ENCODE data around the gene COLQ. TPM values are rescaled to one million over a fixed set of nuclear protein-coding genes. Genes with fewer than 3 reads are reported as not detected.

Gene COLQ
- total and polyA plus RNA-seq, 9 donors: 15.9 to 42.8 (median 32.8) TPM

- Histone ChIP-seq H3K4me1 (ENCODE audit: control insufficient read depth, insufficient read depth, low read length) (peaks cover 22% of the 10 kb centered on the region), H3K27ac (ENCODE audit: low read length) (no peak overlapping the region)
- DNase-seq: no peak
Observed at GRCh38 chr3:15479400-15480224, 41.9 kb downstream of the COLQ start.

GRCh38 chr3:15478640-15478979, 42.9 kb downstream of the COLQ start:
- Histone ChIP-seq H3K27me3 (ENCODE audit: control insufficient read depth, insufficient read depth, low read length) (no peaks in the 10 kb centered on the region), H3K36me3 (ENCODE audit: control insufficient read depth, insufficient read depth, low read length) (peaks cover 3% of the 10 kb centered on the region), H3K4me3 (ENCODE audit: low read length) (no peak overlapping the region), H3K4me1 (ENCODE audit: control insufficient read depth, insufficient read depth, low read length) (peaks cover 22% of the 10 kb centered on the region), H3K27ac (ENCODE audit: low read length) (no peak overlapping the region), H3K9me3 (replicated peaks; ENCODE audit: control insufficient read depth, low read depth, low read length) (no peaks in the 10 kb centered on the region)
- DNase-seq: no peak
- 74% methylated on average over 2 of the region's 5 CpGs for WGBS (ENCODE audit: insufficient coverage)

More at GRCh38 chr3:15479400-15480224, 41.9 kb downstream of the COLQ start:
- peaks cover under 1% of the 10 kb centered on the region for H3K36me3 ChIP-seq (ENCODE audit: control insufficient read depth, insufficient read depth, low read length)
- no peaks in the 10 kb centered on the region for H3K27me3 ChIP-seq (ENCODE audit: control insufficient read depth, insufficient read depth, low read length)
- H3K4me3 ChIP-seq (ENCODE audit: low read length): no peak overlapping the region
- no peaks in the 10 kb centered on the region for H3K9me3 ChIP-seq (replicated peaks; ENCODE audit: control insufficient read depth, low read depth, low read length)

GRCh38 chr3:15477951-15478639, 43.4 kb downstream of the COLQ start:
- Histone ChIP-seq H3K27me3 (ENCODE audit: control insufficient read depth, insufficient read depth, low read length) (no peaks in the 10 kb centered on the region), H3K9me3 (replicated peaks; ENCODE audit: control insufficient read depth, low read depth, low read length) (no peaks in the 10 kb centered on the region), H3K27ac (ENCODE audit: low read length) (no peak overlapping the region), H3K36me3 (ENCODE audit: control insufficient read depth, insufficient read depth, low read length) (peaks cover 3% of the 10 kb centered on the region), H3K4me3 (ENCODE audit: low read length) (no peak overlapping the region), H3K4me1 (ENCODE audit: control insufficient read depth, insufficient read depth, low read length) (peaks cover 22% of the 10 kb centered on the region)
- WGBS (ENCODE audit: insufficient coverage): 58% methylated on average over 4 of the region's 6 CpGs
- DNase-seq: peak; percentile 28

GRCh38 chr3:15476378-15476777, 45.1 kb downstream of the COLQ start:
- peak; percentile 87 for DNase-seq
- Histone ChIP-seq H3K27me3 (ENCODE audit: control insufficient read depth, insufficient read depth, low read length) (no peaks in the 10 kb centered on the region), H3K36me3 (ENCODE audit: control insufficient read depth, insufficient read depth, low read length) (peaks cover 3% of the 10 kb centered on the region), H3K27ac (ENCODE audit: low read length) (peak overlapping the region; percentile 42), H3K4me3 (ENCODE audit: low read length) (no peak overlapping the region), H3K9me3 (replicated peaks; ENCODE audit: control insufficient read depth, low read depth, low read length) (no peaks in the 10 kb centered on the region), H3K4me1 (ENCODE audit: control insufficient read depth, insufficient read depth, low read length) (peaks cover 22% of the 10 kb centered on the region)
- no CpG with 5 or more reads among the region's 3 CpGs for WGBS (ENCODE audit: insufficient coverage)

- H3K27me3 ChIP-seq (ENCODE audit: control insufficient read depth, insufficient read depth, low read length): no peaks in the 10 kb centered on the region
- no peak for DNase-seq
- H3K27ac ChIP-seq (ENCODE audit: low read length): no peak overlapping the region
- WGBS (ENCODE audit: insufficient coverage): 54% methylated on average over 3 of the region's 5 CpGs
- H3K9me3 ChIP-seq (replicated peaks; ENCODE audit: control insufficient read depth, low read depth, low read length): no peaks in the 10 kb centered on the region
- peaks cover 6% of the 10 kb centered on the region for H3K36me3 ChIP-seq (ENCODE audit: control insufficient read depth, insufficient read depth, low read length)
- peaks cover 22% of the 10 kb centered on the region for H3K4me1 ChIP-seq (ENCODE audit: control insufficient read depth, insufficient read depth, low read length)
- H3K4me3 ChIP-seq (ENCODE audit: low read length): no peak overlapping the region
Observed at GRCh38 chr3:15475161-15475560, 46.3 kb downstream of the COLQ start.

- H3K27ac ChIP-seq (ENCODE audit: low read length): no peak overlapping the region
- no peak overlapping the region for H3K4me3 ChIP-seq (ENCODE audit: low read length)
- H3K9me3 ChIP-seq (replicated peaks; ENCODE audit: control insufficient read depth, low read depth, low read length): no peaks in the 10 kb centered on the region
- H3K27me3 ChIP-seq (ENCODE audit: control insufficient read depth, insufficient read depth, low read length): no peaks in the 10 kb centered on the region
- WGBS (ENCODE audit: insufficient coverage): no CpG with 5 or more reads among the region's 3 CpGs
- DNase-seq: no peak
- peaks cover 6% of the 10 kb centered on the region for H3K36me3 ChIP-seq (ENCODE audit: control insufficient read depth, insufficient read depth, low read length)
- H3K4me1 ChIP-seq (ENCODE audit: control insufficient read depth, insufficient read depth, low read length): peaks cover 17% of the 10 kb centered on the region
Observed at GRCh38 chr3:15471861-15472260, 49.6 kb downstream of the COLQ start.

- Histone ChIP-seq H3K4me3 (ENCODE audit: low read length) (no peak overlapping the region), H3K4me1 (ENCODE audit: control insufficient read depth, insufficient read depth, low read length) (peaks cover 12% of the 10 kb centered on the region), H3K9me3 (replicated peaks; ENCODE audit: control insufficient read depth, low read depth, low read length) (no peaks in the 10 kb centered on the region), H3K27me3 (ENCODE audit: control insufficient read depth, insufficient read depth, low read length) (no peaks in the 10 kb centered on the region), H3K27ac (ENCODE audit: low read length) (no peak overlapping the region), H3K36me3 (ENCODE audit: control insufficient read depth, insufficient read depth, low read length) (peaks cover 6% of the 10 kb centered on the region)
- no CpG with 5 or more reads among the region's 2 CpGs for WGBS (ENCODE audit: insufficient coverage)
- DNase-seq: no peak
Observed at GRCh38 chr3:15470849-15471248, 50.7 kb downstream of the COLQ start.

GRCh38 chr3:15470261-15470660, 51.2 kb downstream of the COLQ start:
- peaks cover 12% of the 10 kb centered on the region for H3K4me1 ChIP-seq (ENCODE audit: control insufficient read depth, insufficient read depth, low read length)
- no peak overlapping the region for H3K27ac ChIP-seq (ENCODE audit: low read length)
- no peak for DNase-seq
- H3K9me3 ChIP-seq (replicated peaks; ENCODE audit: control insufficient read depth, low read depth, low read length): no peaks in the 10 kb centered on the region
- no peak overlapping the region for H3K4me3 ChIP-seq (ENCODE audit: low read length)
- H3K36me3 ChIP-seq (ENCODE audit: control insufficient read depth, insufficient read depth, low read length): peaks cover 6% of the 10 kb centered on the region
- H3K27me3 ChIP-seq (ENCODE audit: control insufficient read depth, insufficient read depth, low read length): no peaks in the 10 kb centered on the region
- WGBS (ENCODE audit: insufficient coverage): 81% methylated on average over 5 of the region's 6 CpGs

- H3K36me3 ChIP-seq (ENCODE audit: control insufficient read depth, insufficient read depth, low read length): peaks cover 12% of the 10 kb centered on the region
- peaks cover 12% of the 10 kb centered on the region for H3K4me1 ChIP-seq (ENCODE audit: control insufficient read depth, insufficient read depth, low read length)
- H3K27ac ChIP-seq (ENCODE audit: low read length): peak overlapping the region; percentile 74
- no peak overlapping the region for H3K4me3 ChIP-seq (ENCODE audit: low read length)
- peak; percentile 78 for DNase-seq
- H3K9me3 ChIP-seq (replicated peaks; ENCODE audit: control insufficient read depth, low read depth, low read length): no peaks in the 10 kb centered on the region
- H3K27me3 ChIP-seq (ENCODE audit: control insufficient read depth, insufficient read depth, low read length): no peaks in the 10 kb centered on the region
- 86% methylated on average over 8 of the region's 11 CpGs for WGBS (ENCODE audit: insufficient coverage)
Observed at GRCh38 chr3:15467227-15468181, 54.0 kb downstream of the COLQ start.

All from muscle of leg (tissue), 11 donors.